MM.1S (cell line): ENCODE results near the gene CLCN7.

ENCODE experiments used
- DNase-seq: peaks from one replicate; pipeline ENCODE4 v3.0.0-alpha.2; 2015
- H2AFZ ChIP-seq: fragments of 300-600 bp; sonication (generic); 2 replicates; pipeline ENCODE4 v1.6.0; 2016; ENCODE audit warnings: antibody characterized with exemption, low read length
- H3F3A ChIP-seq: fragments of 300-600 bp; sonication (generic); 2 replicates; pipeline ENCODE4 v1.6.1; 2016; ENCODE audit warnings: mild to moderate bottlenecking, antibody characterized with exemption, low read length, moderate library complexity, mixed read lengths; ENCODE audit not compliant: insufficient read depth
- H3K27ac ChIP-seq: fragments of 300-600 bp; sonication (generic); 2 replicates; pipeline ENCODE4 v1.5.1; 2016; ENCODE audit warnings: mild to moderate bottlenecking, low read length
- H3K27me3 ChIP-seq: fragments of 300-600 bp; sonication (generic); replicated peaks from 2 replicates; pipeline ENCODE4 v1.6.0; 2016; ENCODE audit warnings: low read length; ENCODE audit not compliant: insufficient read depth
- H3K36me3 ChIP-seq: fragments of 300-600 bp; sonication (generic); replicated peaks from 2 replicates; pipeline ENCODE4 v1.6.1; 2016; ENCODE audit warnings: mild to moderate bottlenecking, low read length, mixed read lengths; ENCODE audit not compliant: insufficient read depth
- H3K4me1 ChIP-seq: fragments of 300-600 bp; sonication (generic); 2 replicates; pipeline ENCODE4 v1.6.1; 2016; ENCODE audit warnings: low read length, mixed read lengths
- H3K4me2 ChIP-seq: fragments of 300-600 bp; sonication (generic); 2 replicates; pipeline ENCODE4 v1.6.0; 2016; ENCODE audit warnings: low read depth, low read length
- H3K4me3 ChIP-seq: fragments of 300-600 bp; sonication (generic); 2 replicates; pipeline ENCODE4 v1.5.1; 2016; ENCODE audit warnings: low read length, mixed read lengths
- H3K79me2 ChIP-seq: fragments of 300-600 bp; sonication (generic); 2 replicates; pipeline ENCODE4 v1.6.1; 2016; ENCODE audit warnings: mixed run types, low read length, mixed read lengths
- H3K9ac ChIP-seq: fragments of 300-600 bp; sonication (generic); 2 replicates; pipeline ENCODE4 v1.6.1; 2016; ENCODE audit warnings: low read length, mixed read lengths
- H3K9me2 ChIP-seq: fragments of 300-600 bp; sonication (generic); replicated peaks from 2 replicates; pipeline ENCODE4 v1.6.1; 2016; ENCODE audit warnings: mild to moderate bottlenecking, low read length, mixed read lengths; ENCODE audit not compliant: insufficient read depth
- H3K9me3 ChIP-seq: fragments of 300-600 bp; sonication (generic); replicated peaks from 2 replicates; pipeline ENCODE4 v1.6.1; 2016; ENCODE audit warnings: mild to moderate bottlenecking, low read length, mixed read lengths; ENCODE audit not compliant: insufficient read depth
- H4K20me1 ChIP-seq: fragments of 300-600 bp; sonication (generic); 2 replicates; pipeline ENCODE4 v1.6.1; 2016; ENCODE audit warnings: mild to moderate bottlenecking, low read length, moderate library complexity, mixed read lengths; ENCODE audit not compliant: insufficient read depth
- EZH2 ChIP-seq: fragments of 300-600 bp; sonication (generic); optimal IDR thresholded peaks from 2 replicates; pipeline ENCODE3; 2017; ENCODE audit warnings: low read depth, mild to moderate bottlenecking, antibody characterized with exemption, low read length, mixed read lengths
- EZH2phosphoT487 ChIP-seq: fragments of 300-600 bp; sonication (generic); IDR thresholded peaks from 2 replicates; pipeline ENCODE4 v1.6.1; 2018; ENCODE audit warnings: antibody characterized with exemption, low read length
- TF ChIP-seq, protein P1 (sequence below): fragments of 300-600 bp; sonication (generic); IDR thresholded peaks from 2 replicates; pipeline ENCODE4 v1.5.1; 2016; ENCODE audit warnings: antibody characterized with exemption, low read length, mixed read lengths

The CLCN7 gene

DNA sequence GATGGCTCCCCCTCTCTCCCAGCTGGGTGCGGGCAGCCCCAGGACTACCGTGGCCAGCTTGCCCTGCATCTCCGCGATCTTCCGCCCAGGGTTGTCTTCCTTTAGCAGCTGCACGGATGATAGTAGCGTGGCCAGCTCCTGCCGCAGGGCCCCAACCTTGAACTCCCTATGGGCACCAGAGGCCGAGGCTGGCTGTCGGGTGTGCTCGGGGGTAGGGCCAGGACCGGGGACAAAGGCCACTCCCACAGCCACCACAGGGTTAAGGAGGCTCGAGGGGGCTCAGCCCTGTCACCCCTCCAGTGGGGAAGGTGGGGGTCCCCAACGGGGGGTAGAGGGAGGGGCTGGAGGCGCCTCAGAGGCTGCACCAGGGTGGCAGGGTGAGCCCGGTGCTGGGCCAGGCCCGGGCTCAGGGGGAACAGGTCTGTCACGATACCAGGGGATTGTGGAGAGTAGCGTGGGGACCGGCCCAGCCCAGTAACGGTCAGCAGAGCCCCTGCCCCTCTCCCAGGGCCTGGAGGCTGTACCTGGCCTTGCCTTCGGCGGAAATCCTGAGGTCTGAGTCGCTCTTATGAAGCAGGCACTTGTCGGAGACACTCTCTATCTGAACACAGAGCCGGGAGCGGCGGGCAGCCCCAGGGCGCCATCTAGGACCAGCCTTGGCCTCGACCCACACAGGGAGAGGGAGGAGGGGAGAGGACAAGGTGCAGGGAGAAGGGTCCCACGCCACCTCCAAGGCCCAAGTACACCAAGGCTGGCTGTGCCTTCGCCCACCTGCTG, 38.7 kb downstream of the CLCN7 start:
- DNase-seq, result no peak
- no peak for TF ChIP-seq EZH2
- TF ChIP-seq, protein P1, sequence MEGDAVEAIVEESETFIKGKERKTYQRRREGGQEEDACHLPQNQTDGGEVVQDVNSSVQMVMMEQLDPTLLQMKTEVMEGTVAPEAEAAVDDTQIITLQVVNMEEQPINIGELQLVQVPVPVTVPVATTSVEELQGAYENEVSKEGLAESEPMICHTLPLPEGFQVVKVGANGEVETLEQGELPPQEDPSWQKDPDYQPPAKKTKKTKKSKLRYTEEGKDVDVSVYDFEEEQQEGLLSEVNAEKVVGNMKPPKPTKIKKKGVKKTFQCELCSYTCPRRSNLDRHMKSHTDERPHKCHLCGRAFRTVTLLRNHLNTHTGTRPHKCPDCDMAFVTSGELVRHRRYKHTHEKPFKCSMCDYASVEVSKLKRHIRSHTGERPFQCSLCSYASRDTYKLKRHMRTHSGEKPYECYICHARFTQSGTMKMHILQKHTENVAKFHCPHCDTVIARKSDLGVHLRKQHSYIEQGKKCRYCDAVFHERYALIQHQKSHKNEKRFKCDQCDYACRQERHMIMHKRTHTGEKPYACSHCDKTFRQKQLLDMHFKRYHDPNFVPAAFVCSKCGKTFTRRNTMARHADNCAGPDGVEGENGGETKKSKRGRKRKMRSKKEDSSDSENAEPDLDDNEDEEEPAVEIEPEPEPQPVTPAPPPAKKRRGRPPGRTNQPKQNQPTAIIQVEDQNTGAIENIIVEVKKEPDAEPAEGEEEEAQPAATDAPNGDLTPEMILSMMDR, result no peak
- Histone ChIP-seq H2AFZ (no peak overlapping the region), H3K36me3 (no peaks in the 10 kb centered on the region), H3F3A (no peaks in the 10 kb centered on the region), H3K4me1 (no peaks in the 10 kb centered on the region), H3K4me3 (no peak overlapping the region), H3K9ac (no peak overlapping the region), H3K9me3 (no peaks in the 10 kb centered on the region), H4K20me1 (no peaks in the 10 kb centered on the region), H3K9me2 (no peaks in the 10 kb centered on the region), H3K4me2 (no peak overlapping the region), H3K79me2 (no peaks in the 10 kb centered on the region), H3K27me3 (peaks cover 82% of the 10 kb centered on the region), H3K27ac (no peak overlapping the region)

DNA sequence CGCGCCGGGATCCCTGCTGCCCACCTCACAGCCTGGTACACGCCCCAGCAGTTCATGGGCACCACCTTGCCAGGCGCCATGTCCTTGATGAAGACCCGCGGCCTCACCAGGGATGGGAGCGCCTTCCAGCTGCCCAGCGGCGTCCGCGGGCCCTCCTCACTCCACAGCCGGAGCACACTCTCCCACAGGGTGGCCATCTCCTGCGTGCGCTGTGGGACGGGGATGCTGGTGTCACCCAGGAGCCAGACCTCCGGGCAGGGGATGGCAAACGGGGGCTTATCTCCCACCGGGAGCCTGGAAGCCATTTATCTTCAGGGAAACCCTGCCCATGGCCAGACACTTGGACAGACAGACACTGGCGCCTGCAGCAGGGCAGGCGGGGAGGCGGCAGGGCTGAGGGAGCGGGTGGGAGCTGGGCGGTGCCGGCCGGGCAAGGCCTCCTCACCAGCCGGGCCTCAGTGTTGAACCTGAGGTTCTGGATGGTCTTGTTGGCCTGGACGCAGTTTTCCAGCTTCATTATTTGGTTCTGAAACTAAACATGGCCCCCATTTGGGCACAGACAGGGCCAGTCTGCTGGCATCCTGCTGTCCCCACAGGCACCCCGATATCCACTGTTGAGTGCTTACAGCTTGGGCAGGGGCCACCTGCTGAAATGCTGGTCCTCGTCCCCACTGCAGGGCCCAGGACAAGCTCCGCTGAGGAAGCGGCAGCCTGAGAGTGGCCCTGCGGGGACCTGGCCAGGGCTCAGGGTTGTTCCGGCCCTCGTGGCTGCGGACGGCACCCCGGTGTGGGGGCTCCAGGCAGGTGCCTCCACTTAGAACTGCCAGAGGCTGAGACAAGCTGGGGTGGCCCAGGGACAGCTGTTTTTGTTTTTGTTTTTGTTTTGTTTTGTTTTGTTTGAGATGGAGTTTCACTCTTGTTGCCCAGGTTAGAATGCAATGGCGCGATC, 39.9 kb downstream of the CLCN7 start:
- H4K20me1 ChIP-seq, result no peaks in the 10 kb centered on the region
- no peak overlapping the region for H3K9ac ChIP-seq
- H3K9me3 ChIP-seq, result no peaks in the 10 kb centered on the region
- no peak overlapping the region for H3K4me2 ChIP-seq
- no peak overlapping the region for H3K27ac ChIP-seq
- no peaks in the 10 kb centered on the region for H3K9me2 ChIP-seq
- H3K36me3 ChIP-seq, result no peaks in the 10 kb centered on the region
- no peaks in the 10 kb centered on the region for H3K4me1 ChIP-seq
- no peak for TF ChIP-seq EZH2
- no peak for TF ChIP-seq EZH2phosphoT487
- TF ChIP-seq, protein P1, result no peak
- no peaks in the 10 kb centered on the region for H3F3A ChIP-seq
- H2AFZ ChIP-seq, result no peak overlapping the region
- H3K4me3 ChIP-seq, result no peak overlapping the region
- peaks cover 92% of the 10 kb centered on the region for H3K27me3 ChIP-seq
- DNase-seq, result no peak
- H3K79me2 ChIP-seq, result no peaks in the 10 kb centered on the region

DNA sequence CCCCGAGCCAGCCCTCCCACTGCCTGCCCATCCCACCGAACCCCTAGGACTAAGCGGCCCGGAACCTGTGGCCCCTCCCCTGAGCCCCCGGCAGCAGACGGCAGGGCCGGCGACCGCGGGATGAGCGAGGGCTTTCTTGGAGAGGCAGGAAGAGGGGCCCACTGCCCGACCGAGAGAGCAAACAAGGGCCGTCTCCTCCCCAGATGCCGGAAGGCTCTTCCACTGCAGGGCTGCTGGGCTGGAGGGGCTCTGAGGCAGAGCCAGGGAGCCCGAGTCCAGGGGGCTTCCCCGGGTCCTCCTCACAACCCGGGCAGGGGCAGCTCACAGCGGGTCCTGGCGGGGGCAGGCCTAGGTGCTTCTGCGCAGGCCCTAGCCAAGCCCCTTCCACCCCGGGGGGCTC, 41.1 kb downstream of the CLCN7 start:
- Histone ChIP-seq H3K9me3 (no peaks in the 10 kb centered on the region), H3K79me2 (no peaks in the 10 kb centered on the region), H3K36me3 (no peaks in the 10 kb centered on the region), H3K9me2 (no peaks in the 10 kb centered on the region), H4K20me1 (no peaks in the 10 kb centered on the region), H3K27ac (no peak overlapping the region), H3K4me3 (no peak overlapping the region), H2AFZ (no peak overlapping the region), H3K4me2 (no peak overlapping the region), H3K9ac (no peak overlapping the region), H3F3A (no peaks in the 10 kb centered on the region), H3K4me1 (no peaks in the 10 kb centered on the region), H3K27me3 (peaks cover 93% of the 10 kb centered on the region)
- TF ChIP-seq EZH2 (no peak), EZH2phosphoT487 (no peak)
- TF ChIP-seq, protein P1, result no peak
- no peak for DNase-seq
